Posterior cingulate gyrus (tissue), 11 donors: Measurements from ENCODE around the gene ZFHX3.

Source experiments
- DNase-seq, 10 donors: peaks; one replicate each; pipeline versions ENCODE4 v3.0.0 to v3.0.0-alpha.2; 2020 to 2021; ENCODE audit warnings: mixed read lengths in 3 of 10
- intact Hi-C: fragments of 100-400 bp; cut with DNase I; formaldehyde crosslinking; loops from one replicate; pipeline ENCODE4 v1.15.1; 2023

ZFHX3 gene

GRCh38 chr16:72793716-72794115, 254.2 kb downstream of the ZFHX3 start:
- intact Hi-C loops: no loop called here
- DNase-seq: no peak

GRCh38 chr16:72793017-72793416, 254.9 kb downstream of the ZFHX3 start:
- intact Hi-C loops: no loop called here
- no peak for DNase-seq

GRCh38 chr16:72791786-72792185, 256.1 kb downstream of the ZFHX3 start:
- DNase-seq: no peak
- intact Hi-C loops: no loop called here

DNA sequence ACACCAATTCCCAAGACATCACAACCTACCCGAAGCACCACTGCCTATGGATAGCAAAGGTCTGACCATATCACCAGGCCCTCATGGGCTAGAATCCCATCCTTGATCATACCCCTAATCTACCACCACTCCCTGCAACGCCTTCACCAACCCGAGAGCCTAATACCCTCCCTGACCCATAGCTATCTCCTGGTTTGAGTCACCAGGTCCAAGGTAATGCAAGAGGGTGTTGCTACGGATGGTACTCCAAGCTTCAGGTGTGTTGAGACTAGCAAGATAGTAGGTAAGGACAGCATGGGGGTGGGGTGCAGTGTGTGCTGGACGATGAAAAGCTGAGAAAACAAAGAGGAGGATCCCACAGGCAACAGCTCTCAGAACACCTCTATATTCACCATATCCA, 258.0 kb downstream of the ZFHX3 start:
- intact Hi-C loops: no loop called here
- DNase-seq: no peak

GRCh38 chr16:72789465-72789864, 258.5 kb downstream of the ZFHX3 start:
- intact Hi-C loops: no loop called here
- no peak for DNase-seq

DNA sequence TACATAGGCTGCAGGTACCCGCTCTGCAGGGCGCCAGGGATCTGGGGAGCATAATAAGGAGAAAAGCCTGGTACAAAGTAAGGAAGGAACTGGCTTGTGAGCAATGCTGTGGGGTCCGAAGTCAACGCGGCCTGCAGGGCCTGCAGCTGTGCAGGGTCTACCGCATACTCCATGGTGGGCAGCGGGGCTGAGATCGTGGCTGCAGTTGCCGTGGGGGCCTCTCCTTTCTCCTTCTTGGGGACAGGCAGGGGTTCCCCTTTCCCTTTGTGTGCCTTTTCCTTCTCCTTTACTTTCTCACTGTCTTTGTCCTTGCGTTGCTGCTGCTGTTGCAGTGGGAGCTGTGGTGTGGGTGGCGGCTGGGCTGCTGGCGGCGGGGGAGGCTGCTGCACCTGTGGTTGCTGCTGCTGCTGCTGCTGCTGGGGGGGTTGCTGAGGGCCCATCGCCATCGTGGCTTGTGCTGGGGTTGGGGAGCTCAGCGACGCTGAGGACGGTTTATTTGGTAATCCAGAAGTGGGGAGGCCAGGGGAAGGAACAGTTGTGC, 259.6 kb downstream of the ZFHX3 start:
- intact Hi-C loops: no loop called here
- DNase-seq: peak in 1 of 10 donors; percentile 87

DNA sequence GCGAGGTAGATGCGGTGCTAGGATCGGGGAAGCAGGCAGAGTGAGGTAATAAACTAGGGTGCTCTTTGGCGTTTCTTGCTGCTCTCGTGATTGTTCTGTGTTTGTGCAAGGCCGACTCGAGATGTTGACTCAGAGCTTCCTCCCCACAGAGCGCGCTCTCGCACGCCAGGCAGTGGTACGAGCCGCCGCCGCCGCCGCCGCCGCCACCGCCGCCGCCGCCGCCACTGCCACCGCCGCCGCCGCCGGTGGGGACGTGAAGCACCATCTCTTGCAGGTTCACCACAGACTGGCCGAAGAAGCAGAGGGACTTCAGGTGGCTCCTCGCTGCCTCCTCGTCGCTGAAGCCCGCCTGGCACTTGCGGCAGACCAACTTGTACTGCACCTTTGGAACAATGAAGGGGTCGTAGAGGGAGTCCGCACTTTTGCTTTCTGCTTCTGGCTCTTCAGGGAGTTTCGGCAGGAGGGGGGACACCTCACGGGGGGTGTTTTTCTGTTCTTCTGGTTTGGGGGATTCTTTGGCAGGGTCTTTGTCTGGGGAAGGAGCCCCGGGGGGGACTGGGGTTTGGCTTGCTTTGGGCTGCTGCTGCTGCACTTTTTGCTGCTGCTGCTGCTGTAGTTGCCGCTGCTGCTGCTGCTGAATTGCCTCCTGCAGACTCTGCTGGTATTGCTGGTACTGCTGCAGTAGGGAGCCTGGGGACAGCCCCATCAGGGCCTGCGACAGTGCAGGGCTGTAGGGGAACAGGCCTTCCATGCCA, 260.2 kb downstream of the ZFHX3 start:
- intact Hi-C loops: no loop called here
- peak; percentile 30 to 93 (median 54) for DNase-seq

DNA sequence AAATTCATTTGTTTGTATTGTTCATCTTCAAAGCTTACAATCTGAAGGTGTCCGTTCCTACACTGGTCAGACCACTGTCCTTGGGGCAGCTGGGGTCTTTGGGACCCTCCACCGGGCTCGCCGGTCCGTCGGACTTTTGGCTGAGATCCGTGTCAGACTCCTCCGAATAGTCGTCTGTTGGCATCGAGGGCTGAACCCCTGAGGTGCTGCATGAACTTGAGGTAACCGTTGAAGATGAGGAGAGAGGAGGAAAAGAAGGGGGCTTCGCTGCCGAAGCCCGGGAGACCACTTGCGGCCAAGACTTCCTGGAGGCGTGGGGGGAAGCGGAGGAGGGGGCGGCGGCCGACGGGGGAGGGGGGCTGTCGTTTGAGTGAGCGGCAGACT, 260.8 kb downstream of the ZFHX3 start:
- peak in 1 of 10 donors; percentile 68 for DNase-seq
- intact Hi-C loops: no loop called here

DNA sequence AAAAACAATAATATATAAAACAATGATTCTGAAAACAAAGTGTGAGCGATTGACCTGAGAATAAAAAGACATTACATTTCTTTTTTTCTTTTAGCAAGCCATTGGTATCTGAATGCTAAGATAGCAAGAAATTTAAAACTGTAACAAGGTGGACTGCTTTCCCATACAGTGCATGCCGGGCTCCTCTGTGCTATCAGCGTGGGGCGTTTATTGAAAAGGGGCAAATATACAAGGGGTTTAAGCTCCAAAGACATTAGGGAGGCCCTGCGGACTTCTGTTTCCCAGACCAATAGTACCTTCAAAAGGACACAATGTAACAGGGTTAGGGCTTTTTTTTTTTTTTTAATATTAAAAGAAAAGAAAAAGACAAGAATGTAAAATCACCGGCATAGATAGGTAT, 261.3 kb downstream of the ZFHX3 start:
- intact Hi-C loops: no loop called here
- no peak for DNase-seq

DNA sequence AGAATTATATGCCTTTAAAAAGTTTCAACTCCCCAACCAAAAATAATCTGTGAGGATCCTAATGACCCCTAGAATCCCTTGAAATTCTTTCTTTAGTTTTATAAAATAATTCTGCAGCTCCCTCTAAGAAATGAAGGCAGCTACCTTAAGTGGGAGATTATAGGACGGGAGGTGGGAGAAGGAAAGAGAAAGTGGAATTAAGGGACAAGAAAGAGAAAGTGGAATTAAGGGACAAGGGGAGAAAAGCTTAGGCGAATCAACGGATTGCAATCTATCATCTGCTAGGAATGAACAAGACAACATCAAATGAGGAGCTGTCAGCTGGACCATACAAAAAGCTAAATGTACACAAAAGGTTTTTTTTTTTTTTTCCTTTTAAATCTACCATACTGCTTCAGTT, 262.0 kb downstream of the ZFHX3 start:
- intact Hi-C loops: no loop called here

DNA sequence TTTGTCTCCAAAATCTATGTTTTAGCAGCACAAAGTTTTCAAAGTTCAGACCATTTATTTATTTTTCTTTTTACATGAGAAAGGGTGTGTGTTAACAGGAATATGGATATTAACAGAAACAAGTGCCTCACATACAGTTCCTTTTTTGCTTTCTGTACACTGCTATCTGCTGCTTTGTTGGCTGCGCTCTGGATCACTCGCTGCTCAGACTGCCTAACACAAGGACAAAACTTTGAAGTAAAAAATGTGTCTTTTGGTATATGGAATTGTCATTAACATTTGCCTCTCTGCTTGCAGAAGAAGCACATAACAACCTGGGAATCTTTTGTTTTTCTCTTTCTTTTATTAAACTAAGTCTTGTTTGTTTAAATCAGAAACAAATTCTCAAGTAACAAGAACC, 262.8 kb downstream of the ZFHX3 start:
- intact Hi-C loops: no loop called here
- DNase-seq: no peak

More for the DNA sequence above, 262.0 kb downstream of the ZFHX3 start:
- DNase-seq: no peak

GRCh38 chr16:72783716-72784318, 264.1 kb downstream of the ZFHX3 start:
- intact Hi-C loops: no loop called here

DNA sequence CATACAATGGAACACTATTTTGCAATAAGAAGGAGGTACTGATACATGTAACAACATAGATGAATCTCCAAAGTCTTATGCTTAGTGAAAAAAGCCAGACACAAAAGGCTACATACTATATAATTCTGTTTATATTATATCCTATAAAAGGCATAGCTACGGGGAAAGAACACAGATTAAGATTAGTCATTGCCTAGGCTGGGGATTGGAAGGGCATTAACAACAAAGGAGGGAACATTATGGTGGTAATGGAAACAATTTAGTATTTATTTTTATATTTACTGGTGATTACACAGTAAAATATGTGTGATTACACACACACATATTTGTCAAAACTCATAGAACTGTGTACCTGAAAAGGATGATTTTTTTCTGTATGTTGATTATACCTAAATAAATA, 278.1 kb downstream of the ZFHX3 start:
- intact Hi-C loops: no loop called here

More at GRCh38 chr16:72783716-72784318, 264.1 kb downstream of the ZFHX3 start:
- no peak for DNase-seq

GRCh38 chr16:72768591-72768990, 279.3 kb downstream of the ZFHX3 start:
- intact Hi-C loops: no loop called here
- no peak for DNase-seq

More for the DNA sequence above, 278.1 kb downstream of the ZFHX3 start:
- no peak for DNase-seq

GRCh38 chr16:72766506-72766905, 281.4 kb downstream of the ZFHX3 start:
- no peak for DNase-seq
- intact Hi-C loops: no loop called here

GRCh38 chr16:72764015-72764654, 283.8 kb downstream of the ZFHX3 start:
- intact Hi-C loops: no loop called here
- DNase-seq: no peak

GRCh38 chr16:72760581-72760980, 287.3 kb downstream of the ZFHX3 start:
- intact Hi-C loops: no loop called here

GRCh38 chr16:72753881-72754280, 294.0 kb downstream of the ZFHX3 start:
- DNase-seq: no peak
- intact Hi-C loops: no loop called here

More at GRCh38 chr16:72760581-72760980, 287.3 kb downstream of the ZFHX3 start:
- no peak for DNase-seq

DNA sequence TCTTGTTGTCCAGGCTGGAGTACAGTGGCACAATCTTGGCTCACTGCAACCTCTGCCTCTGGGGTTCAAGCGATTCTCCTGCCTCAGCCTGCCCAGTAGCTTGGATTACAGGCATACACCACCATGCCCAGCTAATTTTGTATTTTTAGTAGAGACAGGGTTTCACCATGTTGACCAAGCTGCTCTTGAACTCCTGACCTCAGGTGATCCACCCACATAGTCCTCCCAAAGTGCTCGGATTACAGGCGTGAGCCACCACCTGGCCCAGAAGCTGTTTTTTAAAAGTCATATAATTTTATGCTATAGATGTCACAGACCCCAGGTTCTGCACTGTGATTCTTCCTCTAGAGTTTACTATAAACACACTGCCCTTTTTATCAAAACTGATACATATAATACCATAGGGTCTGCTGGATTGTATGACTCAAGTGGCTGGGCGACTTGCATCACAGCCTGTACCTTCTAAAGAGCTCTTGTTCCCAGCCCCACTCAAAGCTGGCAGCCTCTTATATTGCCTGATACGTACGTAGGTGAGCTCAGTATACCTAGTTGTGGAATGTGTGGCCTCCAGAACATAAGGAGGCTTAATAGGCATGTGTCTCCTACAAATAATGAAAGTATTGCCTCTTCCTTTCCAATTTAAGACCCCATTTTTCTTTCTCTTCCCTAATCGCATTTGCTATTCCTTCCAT, 295.8 kb downstream of the ZFHX3 start:
- intact Hi-C loops: no loop called here
- DNase-seq: no peak

DNA sequence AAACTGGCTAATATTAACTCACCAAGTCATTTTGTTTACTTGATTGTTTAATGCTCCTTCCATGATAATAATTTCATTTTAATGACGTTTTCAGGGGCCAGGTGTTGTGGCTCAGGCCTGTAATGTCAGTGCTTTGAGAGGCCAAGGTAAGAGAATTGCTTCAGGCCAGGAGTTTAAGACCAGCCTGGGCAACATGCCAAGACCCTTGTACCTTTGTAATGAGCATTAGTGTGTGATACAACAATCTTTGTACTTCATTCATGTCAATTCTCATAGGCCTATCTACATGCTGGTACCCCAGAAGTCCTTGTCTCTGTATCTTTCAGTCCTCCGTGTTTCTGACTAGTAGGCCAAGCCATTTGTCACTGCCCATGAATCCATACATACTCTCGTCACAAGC, 296.9 kb downstream of the ZFHX3 start:
- no peak for DNase-seq
- intact Hi-C loops: no loop called here

DNA sequence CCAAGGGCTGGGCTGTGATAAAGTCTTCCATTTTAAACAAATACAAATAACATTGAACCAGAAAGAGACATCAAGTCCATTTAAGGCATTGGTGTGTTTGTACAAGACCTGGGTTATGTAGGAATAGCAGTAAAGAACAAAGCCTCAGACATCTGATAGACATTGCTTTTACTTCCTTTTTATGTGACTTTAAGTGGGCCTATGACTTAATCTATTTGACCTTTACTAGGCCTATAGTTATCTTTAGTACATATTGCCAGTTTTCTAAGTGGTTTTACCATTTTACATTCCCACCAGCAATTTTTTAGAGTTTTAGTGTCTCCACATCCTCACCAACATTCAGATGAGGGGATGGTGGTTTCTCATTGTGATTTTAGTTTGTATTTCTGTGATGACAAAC, 298.8 kb downstream of the ZFHX3 start:
- no peak for DNase-seq
- intact Hi-C loops: no loop called here
